ENCODE measurements around the gene OR10G7.

- TF ChIP-seq BHLHE40 (IDR thresholded peaks at IDR 0.05; ENCODE audit: borderline replicate concordance) (no peak), FOXK2 (IDR thresholded peaks at IDR 0.05) (no peak), ZNF384 (IDR thresholded peaks at IDR 0.05) (no peak), TARDBP (IDR thresholded peaks at IDR 0.05) (no peak), LEF1 (IDR thresholded peaks at IDR 0.05; ENCODE audit: borderline replicate concordance) (no peak), SP1 (IDR thresholded peaks at IDR 0.05) (no peak), HDGF (IDR thresholded peaks at IDR 0.05; ENCODE audit: borderline replicate concordance) (no peak), SUZ12 (IDR thresholded peaks at IDR 0.05) (no peak), ARNT (IDR thresholded peaks at IDR 0.05) (no peak), FOXM1 (IDR thresholded peaks at IDR 0.05; ENCODE audit: borderline replicate concordance) (no peak), FOXA1 (IDR thresholded peaks at IDR 0.05) (no peak), ELF4 (IDR thresholded peaks at IDR 0.05) (no peak)
These were observed 27.5 kb upstream of the OR10G7 start for GRCh38 chr11:124068601-124069110.

All from HEK293T (cell line).